WERI-Rb-1 (cell line): ENCODE measurements around the gene HPCAL1.

ENCODE experiments used
- DNase-seq: peaks from one replicate; pipeline ENCODE4 v3.0.0-alpha.2; 2020
- H3K27ac ChIP-seq: fragments of 250-450 bp; sonication (Bioruptor Pico); 2 replicates; pipeline ENCODE4 v1.5.1; 2020; ENCODE audit warnings: mild to moderate bottlenecking, moderate library complexity
- H3K27me3 ChIP-seq: fragments of 250-450 bp; sonication (Bioruptor Pico); 2 replicates; pipeline ENCODE4 v1.5.1; 2021; ENCODE audit warnings: mild to moderate bottlenecking, low read depth, moderate library complexity; ENCODE audit not compliant: insufficient read depth, severe bottlenecking
- H3K36me3 ChIP-seq: fragments of 250-450 bp; sonication (Bioruptor Pico); 2 replicates; pipeline ENCODE4 v1.5.1; 2020; ENCODE audit warnings: mild to moderate bottlenecking, moderate library complexity
- H3K4me3 ChIP-seq: 2 replicates; pipeline ENCODE4 v1.5.1; 2011; ENCODE audit warnings: low read depth, mild to moderate bottlenecking, control low read depth, low read length
- H3K9me3 ChIP-seq: fragments of 250-450 bp; sonication (Bioruptor Pico); 2 replicates; pipeline ENCODE4 v1.5.1; 2021; ENCODE audit warnings: mild to moderate bottlenecking, moderate library complexity; ENCODE audit not compliant: severe bottlenecking
- CTCF ChIP-seq: IDR thresholded peaks from 2 replicates; pipeline ENCODE4 v1.5.1; 2011; ENCODE audit warnings: low read depth, mild to moderate bottlenecking, control low read depth, inconsistent platforms, low read length

The HPCAL1 gene

GRCh38 chr2:10311736-10312135 lies 9.0 kb downstream of the HPCAL1 start:
- TF ChIP-seq CTCF, result no peak
- no peak overlapping the region for H3K27ac ChIP-seq
- H3K9me3 ChIP-seq, result no peaks in the 10 kb centered on the region
- H3K4me3 ChIP-seq, result no peak overlapping the region
- H3K36me3 ChIP-seq, result no peaks in the 10 kb centered on the region; the same call in 1 of the 2 replicates
- DNase-seq, result no peak
- H3K27me3 ChIP-seq, result no peaks in the 10 kb centered on the region

GRCh38 chr2:10312437-10312957 lies 9.8 kb downstream of the HPCAL1 start:
- no peaks in the 10 kb centered on the region for H3K27me3 ChIP-seq
- no peak overlapping the region for H3K27ac ChIP-seq
- no peak for DNase-seq
- no peaks in the 10 kb centered on the region for H3K9me3 ChIP-seq
- TF ChIP-seq CTCF, result no peak
- H3K4me3 ChIP-seq, result no peak overlapping the region
- H3K36me3 ChIP-seq, result no peaks in the 10 kb centered on the region; the same call in 1 of the 2 replicates

- Histone ChIP-seq H3K4me3 (no peak overlapping the region), H3K36me3 (no peaks in the 10 kb centered on the region; the same call in 1 of the 2 replicates), H3K27ac (no peak overlapping the region), H3K27me3 (no peaks in the 10 kb centered on the region), H3K9me3 (no peaks in the 10 kb centered on the region)
- TF ChIP-seq CTCF, result no peak
- DNase-seq, result no peak
Measured at GRCh38 chr2:10316336-10316735, 13.6 kb downstream of the HPCAL1 start.

- Histone ChIP-seq H3K4me3 (no peak overlapping the region), H3K36me3 (no peaks in the 10 kb centered on the region; the same call in 1 of the 2 replicates), H3K9me3 (no peaks in the 10 kb centered on the region), H3K27ac (no peak overlapping the region), H3K27me3 (no peaks in the 10 kb centered on the region)
- TF ChIP-seq CTCF, result no peak
- DNase-seq, result no peak
Measured at GRCh38 chr2:10316860-10317259, 14.2 kb downstream of the HPCAL1 start.

GRCh38 chr2:10317646-10318045 lies 14.9 kb downstream of the HPCAL1 start:
- TF ChIP-seq CTCF, result peak; percentile 54
- DNase-seq, result peak; percentile 51
- Histone ChIP-seq H3K27ac (no peak overlapping the region), H3K4me3 (no peak overlapping the region), H3K27me3 (no peaks in the 10 kb centered on the region), H3K36me3 (no peaks in the 10 kb centered on the region), H3K9me3 (no peaks in the 10 kb centered on the region)

GRCh38 chr2:10318345-10318744 lies 15.6 kb downstream of the HPCAL1 start:
- Histone ChIP-seq H3K27ac (no peak overlapping the region), H3K36me3 (no peaks in the 10 kb centered on the region), H3K4me3 (no peak overlapping the region), H3K27me3 (no peaks in the 10 kb centered on the region), H3K9me3 (no peaks in the 10 kb centered on the region)
- no peak for DNase-seq
- TF ChIP-seq CTCF, result no peak
